GM18517 (cell line): ENCODE data around the gene EEF1AKMT3.

Experiments used
- ATAC-seq: cut with Tn5 transposase; IDR thresholded peaks from one replicate; pipeline ENCODE4 v1.9.1; 2021; ENCODE audit warnings: mild to moderate bottlenecking, moderate library complexity; ENCODE audit not compliant: unreplicated experiment

The EEF1AKMT3 gene

DNA sequence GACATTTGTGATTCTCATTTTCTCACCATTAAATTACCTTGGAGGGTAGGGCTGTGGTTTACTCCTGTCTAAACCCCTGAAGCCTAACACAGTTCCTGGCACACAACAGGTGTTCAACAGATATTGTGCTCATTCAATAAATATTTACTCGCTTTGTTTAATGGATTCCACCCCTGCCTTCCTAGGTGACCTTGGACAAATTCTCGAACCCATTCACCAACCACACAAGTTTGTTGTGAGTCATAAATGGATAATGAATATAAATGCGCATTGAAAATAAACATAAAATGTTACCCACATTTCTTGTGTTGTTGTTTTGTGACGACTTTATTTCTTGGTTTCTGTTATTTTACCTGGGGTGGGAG lies 9.8 kb downstream of the EEF1AKMT3 start:
- no peak for ATAC-seq

DNA sequence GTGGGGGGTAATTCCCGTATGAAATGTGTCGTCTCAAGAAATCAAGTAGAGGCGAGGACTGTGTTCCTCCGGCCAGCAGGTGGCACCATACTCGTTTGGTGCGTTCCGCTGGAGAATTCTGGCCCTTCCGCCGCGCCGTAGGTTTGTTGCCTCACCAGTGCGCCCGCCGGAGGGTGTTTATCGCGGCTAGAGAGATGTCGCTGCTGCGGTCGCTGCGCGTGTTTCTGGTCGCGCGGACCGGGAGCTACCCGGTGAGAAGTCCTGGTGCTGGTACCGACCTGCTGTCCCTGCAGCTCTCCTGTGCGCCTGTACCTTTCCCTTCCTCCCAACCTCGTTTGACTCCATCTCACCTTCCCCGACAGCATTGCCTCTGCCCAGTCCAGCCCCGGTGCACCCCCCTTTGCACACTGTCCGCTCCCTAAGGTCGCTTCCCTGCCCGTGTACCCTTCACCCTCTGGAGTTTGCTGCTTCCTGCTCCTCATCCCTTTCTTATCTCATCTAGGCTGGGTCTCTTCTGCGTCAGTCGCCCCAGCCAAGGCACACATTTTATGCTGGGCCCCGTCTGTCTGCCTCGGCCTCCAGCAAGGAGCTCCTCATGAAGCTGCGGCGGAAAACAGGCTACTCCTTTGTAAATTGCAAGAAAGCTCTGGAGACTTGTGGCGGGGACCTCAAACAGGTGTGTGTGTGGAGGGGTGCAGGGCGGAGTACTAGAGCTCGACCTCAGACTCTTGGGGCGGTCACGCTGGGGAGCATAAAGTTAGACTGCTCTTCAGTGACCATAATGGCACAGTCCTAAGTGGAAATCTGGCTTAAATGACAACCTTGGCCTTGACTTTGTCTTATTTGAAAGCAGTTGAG lies 10.4 kb downstream of the EEF1AKMT3 start, which contains the start of gene TSFM:
TSFM (plus strand) TSS at position 180 of the 858 bp plus-strand sequence; CDS start at position 195, 15 bp downstream.
- ATAC-seq, result peak; percentile 89

DNA sequence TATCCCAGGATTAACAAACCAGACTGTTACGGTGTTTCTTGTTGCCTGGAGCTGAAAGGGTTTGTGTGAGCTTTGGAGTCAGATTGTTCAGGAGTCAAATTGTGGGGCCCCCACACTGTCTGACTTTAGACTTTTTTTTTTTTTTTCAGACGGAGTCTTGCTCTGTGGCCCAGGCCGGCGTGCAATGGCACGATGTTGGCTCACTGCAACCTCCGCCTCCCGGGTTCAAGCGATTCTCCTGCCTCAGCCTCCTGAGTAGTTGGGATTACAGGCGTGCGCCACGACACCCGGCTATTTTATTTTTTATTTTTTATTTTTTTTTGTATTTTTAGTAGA lies 11.0 kb downstream of the EEF1AKMT3 start:
- ATAC-seq, result no peak

DNA sequence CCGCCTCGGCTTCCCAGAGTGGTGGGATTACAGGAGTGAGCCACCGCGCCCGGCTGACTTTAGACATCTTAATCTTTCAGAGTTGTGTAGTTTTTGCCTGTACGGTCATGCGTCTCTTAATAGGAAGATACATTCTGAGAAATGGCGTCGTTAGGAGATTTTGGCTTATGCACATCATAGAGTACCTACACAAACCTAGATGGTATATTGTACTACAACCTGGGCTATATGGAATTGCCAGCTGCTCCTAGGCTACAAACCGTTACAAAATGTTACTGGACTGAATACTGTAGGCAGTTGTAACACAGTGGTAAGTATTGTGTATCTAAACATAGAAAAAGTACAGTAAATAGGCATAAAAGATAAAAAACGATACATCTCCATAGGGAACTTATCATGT lies 11.4 kb downstream of the EEF1AKMT3 start:
- ATAC-seq, result no peak

DNA sequence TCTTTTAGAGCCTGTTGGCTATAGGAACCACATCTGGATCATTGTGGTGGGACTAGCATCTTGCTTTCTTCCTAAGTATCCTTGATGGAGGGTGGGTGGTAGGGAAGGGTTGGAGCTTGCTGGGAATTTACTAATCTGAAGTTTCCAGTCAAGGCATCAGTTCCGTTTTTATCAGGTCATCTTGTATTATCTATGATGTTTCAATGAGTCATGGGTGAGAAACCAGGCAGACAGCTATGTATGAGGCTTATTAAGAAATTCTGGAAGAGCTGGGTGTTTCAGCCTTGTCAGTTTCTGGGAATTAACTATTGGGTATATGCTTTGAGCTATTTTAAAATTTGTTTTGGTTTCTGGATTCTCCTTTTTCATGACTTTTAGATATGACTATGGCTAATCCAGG lies 21.5 kb downstream of the EEF1AKMT3 start:
- no peak for ATAC-seq

DNA sequence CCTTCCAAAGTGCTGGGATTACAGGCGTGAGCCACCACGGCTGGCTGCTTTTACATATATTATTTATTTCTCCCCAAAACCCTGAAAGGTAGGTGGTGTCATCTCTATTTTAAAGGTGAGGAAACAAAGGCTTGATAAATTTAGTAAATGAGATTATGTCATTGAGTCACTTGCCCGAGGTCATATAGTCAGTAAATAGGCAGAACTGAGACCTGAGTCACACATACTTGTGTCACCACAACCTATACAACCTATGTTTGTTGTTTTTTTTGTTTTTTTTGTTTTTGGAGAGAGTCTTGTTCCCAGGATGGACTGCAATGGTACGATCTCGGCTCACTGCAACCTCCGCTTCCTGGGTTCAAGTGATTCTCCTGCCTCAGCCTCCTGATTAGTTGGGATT lies 22.9 kb downstream of the EEF1AKMT3 start:
- ATAC-seq, result no peak

DNA sequence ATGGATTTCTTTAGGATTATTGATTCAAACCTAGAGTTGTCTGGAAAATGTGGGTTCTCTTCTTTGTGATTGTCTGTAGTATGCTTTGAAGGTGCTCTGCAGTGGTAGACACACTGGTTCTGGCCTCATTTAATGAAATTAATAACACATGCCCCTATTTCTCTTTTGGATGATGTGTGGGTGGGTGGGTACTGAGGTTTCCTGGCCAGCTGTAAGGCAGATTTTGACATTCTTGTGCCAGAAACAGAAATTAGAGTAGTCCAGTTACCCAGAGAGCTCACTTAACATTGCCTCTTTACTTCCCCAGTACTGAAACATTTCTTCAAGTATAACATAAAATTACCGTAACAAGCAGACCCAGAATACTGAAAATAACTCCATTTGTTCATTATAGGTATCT lies 24.6 kb downstream of the EEF1AKMT3 start:
- ATAC-seq, result no peak

DNA sequence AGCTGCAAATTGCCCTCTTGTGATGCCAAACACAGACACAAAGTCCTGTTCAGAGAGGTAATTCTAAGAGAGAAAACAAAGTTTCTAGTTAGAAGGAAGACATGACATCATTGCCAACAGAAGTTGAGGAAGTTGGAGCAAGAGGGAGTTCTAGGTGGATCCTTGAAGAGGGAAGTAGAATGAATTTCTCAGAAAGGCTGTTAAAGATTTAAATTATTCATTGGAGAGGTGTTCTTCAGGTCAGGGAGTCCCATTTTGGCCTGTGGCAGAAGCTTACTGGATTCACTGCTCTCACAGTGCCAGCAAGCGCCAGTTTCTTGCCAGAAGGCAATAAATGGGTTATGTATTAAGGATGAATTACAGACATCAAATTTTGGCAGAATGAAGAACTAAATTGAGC lies 25.5 kb downstream of the EEF1AKMT3 start:
- no peak for ATAC-seq

DNA sequence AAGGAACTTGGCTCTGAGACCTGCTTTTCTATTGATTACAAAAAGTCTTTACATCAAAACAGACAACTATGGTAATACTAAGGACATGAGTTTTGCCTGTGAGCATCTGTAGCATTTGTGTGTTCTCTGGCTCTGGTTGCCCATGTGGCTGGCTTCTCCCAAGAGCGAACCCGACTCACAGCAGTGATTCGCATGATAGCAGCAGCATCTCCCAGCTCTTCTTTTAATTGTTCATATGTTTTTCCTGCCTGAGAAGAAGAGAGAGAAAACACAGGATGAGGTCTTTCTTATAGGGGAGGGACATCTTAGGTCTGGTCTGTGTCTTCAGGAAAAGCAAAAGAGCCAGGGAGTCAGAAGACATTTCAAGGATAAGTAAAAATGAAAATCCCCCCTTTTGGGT lies 28.6 kb downstream of the EEF1AKMT3 start:
- no peak for ATAC-seq

DNA sequence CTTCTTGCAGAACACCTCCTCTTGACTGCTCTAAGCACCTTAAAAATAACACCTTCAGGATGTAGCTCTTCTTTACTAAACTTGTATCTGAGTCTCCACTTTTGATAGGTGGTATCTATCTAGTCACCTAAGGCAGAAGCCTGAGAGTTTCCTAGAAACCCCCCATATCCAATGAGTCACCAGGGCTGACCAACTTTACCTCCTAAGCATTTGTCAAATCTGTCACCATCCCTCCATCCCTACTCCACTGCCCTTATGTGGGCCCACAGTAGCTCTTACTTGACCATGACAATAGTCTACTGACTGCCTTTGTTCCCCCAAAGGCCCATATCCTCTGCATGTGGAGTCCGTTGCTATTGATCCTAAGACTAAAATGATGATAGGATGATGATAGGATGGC lies 30.2 kb downstream of the EEF1AKMT3 start:
- no peak for ATAC-seq

DNA sequence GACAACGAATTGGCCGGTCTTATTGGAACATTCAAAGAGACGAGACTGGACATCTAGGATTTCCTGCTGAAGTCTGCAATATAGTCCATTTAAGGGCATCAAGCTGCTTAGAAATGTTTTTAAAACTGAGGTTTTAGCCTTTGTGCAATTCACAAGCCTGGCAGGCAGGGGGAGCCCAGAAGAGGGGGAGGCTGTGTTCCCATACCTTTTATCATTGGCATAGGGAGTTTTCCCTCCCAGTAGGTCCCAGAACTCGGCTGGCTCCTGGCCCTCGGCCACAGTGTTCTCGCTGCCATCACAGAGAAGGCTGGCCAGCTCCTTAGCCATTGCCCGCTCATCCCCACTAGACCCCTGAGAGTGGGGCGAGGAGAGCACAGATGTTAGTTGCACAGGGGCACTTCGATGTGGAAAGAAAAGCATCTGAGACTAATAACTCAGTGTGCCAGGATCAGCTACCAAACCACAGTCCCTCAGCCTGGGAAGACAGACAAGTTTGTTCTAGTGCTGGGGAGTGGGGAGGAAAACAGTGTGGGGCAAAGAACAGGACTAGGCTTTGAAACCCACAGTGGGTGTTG lies 31.0 kb downstream of the EEF1AKMT3 start:
- ATAC-seq, result no peak

DNA sequence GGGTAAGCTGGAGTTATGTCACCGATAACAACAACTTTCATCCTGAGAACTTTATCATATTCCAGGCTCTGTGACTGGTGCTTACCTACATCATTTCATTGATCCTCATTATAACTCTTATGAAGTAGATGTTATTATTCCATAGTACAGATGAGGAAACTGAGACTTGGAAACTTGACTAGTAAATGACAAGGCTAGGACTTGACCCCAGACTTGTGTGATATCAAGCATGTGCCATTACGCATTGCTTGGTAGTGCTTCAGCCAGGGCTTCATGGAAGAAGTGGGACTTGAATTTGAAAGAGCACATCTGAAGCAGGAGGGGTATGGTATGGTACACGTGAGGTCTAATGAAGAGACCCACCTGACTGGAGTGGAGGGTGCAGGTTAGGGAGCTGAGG lies 34.3 kb downstream of the EEF1AKMT3 start:
- ATAC-seq, result no peak

DNA sequence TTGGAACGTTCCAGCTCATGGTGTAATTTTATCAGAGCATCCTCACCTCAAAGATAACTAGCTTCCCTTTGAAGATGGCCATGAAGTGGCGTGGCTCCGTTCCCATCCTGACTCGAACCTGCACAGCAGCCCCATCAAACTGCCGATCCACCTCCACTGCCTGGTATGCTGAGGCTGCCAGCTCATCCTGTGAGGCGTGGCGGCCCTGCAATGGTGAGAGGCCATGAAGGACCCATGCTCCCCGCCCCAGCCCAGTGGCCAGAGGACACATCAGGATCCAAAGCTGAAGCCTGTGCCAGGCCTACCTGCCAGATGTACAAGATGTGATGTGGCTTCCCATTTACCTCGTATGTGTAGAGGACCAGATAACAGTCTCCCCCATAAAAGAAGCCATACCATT lies 34.9 kb downstream of the EEF1AKMT3 start:
- no peak for ATAC-seq

DNA sequence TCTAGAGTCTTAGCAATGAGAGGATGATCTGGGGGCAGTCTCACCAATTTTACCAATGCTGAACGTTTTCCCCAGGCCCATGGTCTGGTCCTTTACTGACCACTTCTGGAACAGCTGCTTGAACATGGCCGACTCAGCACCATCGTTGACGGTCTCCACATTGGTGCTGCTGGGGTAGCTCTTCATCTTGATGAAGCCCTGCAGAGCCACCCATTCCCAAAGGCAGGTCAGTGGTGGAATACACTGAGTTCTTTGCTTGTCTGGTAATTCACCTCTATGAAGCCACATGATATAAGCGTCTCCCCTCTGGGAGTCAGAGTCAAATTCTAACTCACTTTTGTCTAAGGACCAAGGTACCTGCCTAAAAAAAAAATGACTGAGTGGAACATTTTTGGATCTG lies 35.9 kb downstream of the EEF1AKMT3 start:
- no peak for ATAC-seq

DNA sequence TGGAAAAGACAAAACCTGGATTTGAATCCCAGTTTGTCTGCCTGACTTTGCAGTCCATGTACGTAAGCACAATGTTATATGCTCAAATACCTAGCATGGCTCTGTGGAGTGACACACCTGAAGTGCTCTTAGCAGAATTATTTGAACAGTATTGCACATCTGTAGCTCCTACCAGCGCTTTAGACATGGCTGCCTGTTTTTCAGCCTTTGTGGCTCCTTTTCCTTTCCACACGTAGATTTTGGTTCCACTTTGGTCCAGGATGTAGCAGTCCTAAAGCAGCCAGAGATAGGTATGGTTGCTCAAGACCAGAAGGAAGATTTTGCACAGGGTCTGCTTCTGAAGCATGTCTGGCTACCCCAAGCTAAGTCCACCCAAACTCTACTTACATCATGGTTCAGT lies 37.0 kb downstream of the EEF1AKMT3 start:
- no peak for ATAC-seq

DNA sequence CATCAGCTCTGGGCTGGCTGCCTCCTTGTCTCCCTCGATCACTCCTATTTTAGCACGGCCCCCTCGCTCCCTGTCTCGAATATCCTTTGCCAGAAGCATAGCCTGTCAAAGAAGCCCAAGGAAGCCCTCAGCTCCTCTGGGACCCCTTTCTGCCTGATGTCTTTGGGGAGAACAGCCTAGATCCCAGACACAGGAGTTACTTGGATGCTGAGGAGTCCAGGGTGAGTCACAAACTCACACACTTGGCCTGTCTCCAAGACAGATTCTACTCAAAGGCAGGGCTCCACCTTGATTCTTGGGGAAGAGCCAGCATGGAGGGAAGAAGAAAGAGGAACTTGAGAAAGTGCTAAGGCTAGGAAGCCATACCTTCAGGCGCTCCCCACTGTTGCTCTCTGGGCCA lies 38.0 kb downstream of the EEF1AKMT3 start:
- ATAC-seq, result no peak

DNA sequence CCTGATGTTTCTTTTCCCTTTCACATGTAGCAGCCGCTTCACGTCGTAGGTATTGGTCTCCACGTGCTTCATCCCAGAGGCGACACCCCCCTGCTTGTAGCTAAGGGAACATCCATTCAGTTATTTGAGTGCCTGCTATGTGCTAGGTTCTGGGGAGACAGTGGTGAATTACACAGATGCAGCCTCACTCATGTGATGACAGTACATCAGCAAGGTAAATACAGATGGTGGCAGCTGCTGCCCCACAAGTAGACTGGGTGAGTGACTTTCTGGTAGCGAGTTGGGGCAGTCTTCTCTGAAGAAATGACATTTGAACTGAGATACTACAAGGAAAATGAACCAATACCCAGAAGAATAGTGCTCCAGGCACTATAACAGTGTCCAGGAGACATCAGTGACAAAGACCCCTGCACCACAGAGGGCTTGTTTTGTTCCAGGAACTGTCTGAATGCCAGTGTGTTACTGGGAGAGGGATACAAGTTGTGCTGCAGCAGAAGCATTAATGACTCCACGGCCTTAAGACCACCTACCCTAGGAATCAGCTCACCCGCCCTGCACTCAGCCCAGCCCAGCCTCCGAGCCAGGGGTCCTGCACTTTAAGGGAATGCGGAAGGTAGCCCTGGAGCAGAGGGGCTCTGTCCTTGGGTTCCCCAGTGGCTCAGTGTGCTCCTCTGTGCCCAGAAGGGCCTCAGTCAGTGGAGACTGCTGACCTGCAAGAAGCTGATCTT lies 38.8 kb downstream of the EEF1AKMT3 start:
- ATAC-seq, result no peak

DNA sequence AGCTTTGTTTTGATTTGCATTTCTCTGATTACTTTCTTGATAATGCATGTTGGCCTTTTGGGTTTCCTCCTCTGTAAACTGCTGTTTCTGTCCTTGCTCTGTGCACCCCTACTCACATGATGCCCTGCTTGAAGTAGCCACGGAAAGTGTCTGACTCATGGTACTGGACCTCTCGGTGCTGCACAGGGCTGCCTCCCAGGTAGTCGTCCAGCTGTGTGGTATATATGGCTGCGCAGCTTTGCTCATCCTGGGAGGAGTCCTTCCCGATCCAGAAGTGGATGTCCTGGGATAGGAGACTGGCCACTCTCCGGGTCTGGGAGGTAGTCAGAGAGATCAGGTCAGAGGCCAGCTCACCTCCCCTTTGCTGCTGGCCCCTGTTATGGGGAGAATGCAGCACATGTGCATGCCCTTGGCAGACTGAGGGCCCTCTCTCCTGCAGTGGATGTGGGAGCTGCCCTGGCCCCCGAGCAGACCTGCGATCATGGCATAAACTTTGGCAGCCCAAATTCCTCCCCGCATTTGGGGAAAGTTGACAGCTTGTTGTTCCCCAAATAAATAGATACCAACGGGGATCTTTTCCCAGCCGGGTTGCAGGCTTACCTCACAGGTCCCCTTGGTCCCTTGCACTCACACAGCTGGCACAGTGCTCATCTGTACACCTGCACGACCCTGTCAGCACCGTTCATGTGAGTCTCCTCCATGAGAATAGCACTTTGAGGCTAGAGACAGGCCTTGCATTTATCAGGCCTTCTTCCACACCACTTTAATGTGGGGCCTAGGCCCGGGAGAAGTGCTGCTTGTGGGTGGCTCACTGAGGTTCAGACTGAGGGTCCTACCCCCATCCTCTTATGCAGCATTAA lies 40.9 kb downstream of the EEF1AKMT3 start:
- ATAC-seq, result no peak

DNA sequence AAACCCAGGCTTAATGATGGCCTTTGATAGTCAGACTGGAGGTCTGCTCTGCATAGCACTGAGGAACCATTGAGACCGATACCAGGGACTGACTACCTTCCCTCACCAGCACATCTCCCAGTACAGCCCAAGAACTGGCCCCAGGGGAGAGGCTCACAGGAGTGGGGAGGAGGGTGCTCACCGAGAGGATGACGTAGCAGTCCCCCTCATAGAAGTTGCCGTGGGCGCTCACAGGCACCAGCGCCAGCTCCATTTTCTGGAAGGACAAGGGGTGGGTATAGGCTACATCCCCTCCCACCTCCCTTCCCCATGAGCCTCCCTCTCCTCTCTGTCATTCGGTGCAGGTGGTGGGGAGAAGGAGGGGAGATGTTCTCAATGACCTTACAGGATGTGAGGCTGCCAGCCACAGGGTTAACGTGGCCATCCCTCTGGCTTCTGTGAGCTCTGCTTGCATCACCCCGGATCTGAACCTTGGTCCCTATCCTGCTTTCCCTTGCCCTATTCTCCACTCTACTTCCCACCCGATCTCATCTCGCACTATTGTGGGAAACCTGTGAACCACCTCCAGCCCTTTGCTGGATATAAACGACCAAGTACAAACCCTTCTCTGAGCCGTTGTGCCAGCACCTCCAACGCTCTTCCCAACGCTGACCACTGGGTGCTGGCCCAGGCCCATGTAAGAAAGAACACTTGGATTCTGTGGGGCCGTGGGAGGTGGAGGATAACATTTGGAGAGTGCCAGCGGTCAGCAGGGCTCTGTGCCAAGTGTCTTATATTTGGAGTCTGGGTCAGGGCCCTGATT lies 41.8 kb downstream of the EEF1AKMT3 start:
- no peak for ATAC-seq
